HepG2 (cell line): Measurements from ENCODE around the gene TTC31. TPM values are rescaled to one million over a fixed set of nuclear protein-coding genes. Genes with fewer than 3 reads are reported as not detected.

Experiments used
- CEBPG ChIP-seq: IDR thresholded peaks from 2 replicates; pipeline ENCODE4 v1.6.1; 2016
- CHCHD3 ChIP-seq: sonication (generic); formaldehyde crosslinking; IDR thresholded peaks from 2 replicates; pipeline ENCODE4 v1.8.0; 2022; ENCODE audit warnings: mild to moderate bottlenecking, missing genetic modification reagents, moderate library complexity
- CHD2 ChIP-seq: IDR thresholded peaks from 2 replicates; pipeline ENCODE4 v1.6.1; 2011; ENCODE audit warnings: low read depth, low read length, improper control_type of control experiment
- GLI4 ChIP-seq: sonication (generic); formaldehyde crosslinking; IDR thresholded peaks from 2 replicates; pipeline ENCODE4 v1.5.1; 2020; ENCODE audit warnings: missing genetic modification reagents, mild to moderate bottlenecking, moderate library complexity, borderline replicate concordance
- GRHL1 ChIP-seq: sonication (generic); formaldehyde crosslinking; conservative IDR thresholded peaks from 2 replicates; pipeline ENCODE4 v1.8.0; 2022; ENCODE audit warnings: missing genetic modification reagents
- HMG20B ChIP-seq: conservative IDR thresholded peaks from 2 replicates; pipeline ENCODE4 v1.6.1; 2016; ENCODE audit warnings: missing genetic modification reagents, missing compliant biosample characterization
- JARID2 ChIP-seq: sonication (generic); formaldehyde crosslinking; IDR thresholded peaks from 2 replicates; pipeline ENCODE4 v1.8.1; 2023; ENCODE audit warnings: missing genetic modification reagents, inconsistent platforms; ENCODE audit not compliant: insufficient replicate concordance
- MAF1 ChIP-seq: sonication (generic); formaldehyde crosslinking; IDR thresholded peaks from 2 replicates; pipeline ENCODE4 v1.5.0; 2020; ENCODE audit warnings: missing genetic modification reagents, borderline replicate concordance
- NR2F2 ChIP-seq: IDR thresholded peaks from 2 replicates; pipeline ENCODE4 v1.6.1; 2012; ENCODE audit warnings: low read depth, inconsistent platforms, borderline replicate concordance
- PAXIP1 ChIP-seq: sonication (generic); formaldehyde crosslinking; conservative IDR thresholded peaks from 2 replicates; pipeline ENCODE4 v1.4.0; 2020; ENCODE audit warnings: mild to moderate bottlenecking, missing genetic modification reagents, moderate library complexity
- SNAPC2 ChIP-seq: sonication (generic); formaldehyde crosslinking; IDR thresholded peaks from 2 replicates; pipeline ENCODE4 v1.8.1; 2022; ENCODE audit warnings: mild to moderate bottlenecking, missing genetic modification reagents
- SOX5 ChIP-seq: IDR thresholded peaks from 2 replicates; pipeline ENCODE4 v1.6.1; 2016; ENCODE audit warnings: borderline replicate concordance
- TRIM22 ChIP-seq: fragments of 450-650 bp; IDR thresholded peaks from 2 replicates; pipeline ENCODE4 v1.6.1; 2017
- ZBTB3 ChIP-seq: sonication (generic); formaldehyde crosslinking; IDR thresholded peaks from 2 replicates; pipeline ENCODE4 v1.4.0; 2020; ENCODE audit warnings: low read depth, mild to moderate bottlenecking, moderate library complexity, missing genetic modification reagents, borderline replicate concordance
- ZBTB34 ChIP-seq: sonication (generic); formaldehyde crosslinking; IDR thresholded peaks from 2 replicates; pipeline ENCODE4 v1.8.0; 2022; ENCODE audit warnings: mild to moderate bottlenecking, missing genetic modification reagents
- ZKSCAN5 ChIP-seq: sonication (generic); formaldehyde crosslinking; IDR thresholded peaks from 2 replicates; pipeline ENCODE4 v1.5.1; 2020; ENCODE audit warnings: mild to moderate bottlenecking, missing genetic modification reagents
- ZMYM2 ChIP-seq: sonication (generic); formaldehyde crosslinking; IDR thresholded peaks from 2 replicates; pipeline ENCODE4 v1.8.0; 2022; ENCODE audit warnings: mild to moderate bottlenecking, missing genetic modification reagents
- ZNF496 ChIP-seq: sonication (generic); formaldehyde crosslinking; IDR thresholded peaks from 2 replicates; pipeline ENCODE4 v1.8.1; 2023; ENCODE audit warnings: mild to moderate bottlenecking, moderate library complexity, missing genetic modification reagents; ENCODE audit not compliant: insufficient replicate concordance
- ZNF563 ChIP-seq: sonication (generic); formaldehyde crosslinking; IDR thresholded peaks from 2 replicates; pipeline ENCODE4 v1.8.0; 2022; ENCODE audit warnings: mild to moderate bottlenecking, moderate library complexity, missing genetic modification reagents
- ZNF703 ChIP-seq: sonication (generic); formaldehyde crosslinking; IDR thresholded peaks from 2 replicates; pipeline ENCODE4 v1.5.1; 2020; ENCODE audit warnings: missing genetic modification reagents, mild to moderate bottlenecking, moderate library complexity, borderline replicate concordance
- polyA plus RNA-seq, 8 experiments: library from polyadenylated mRNA; depleted of rRNA in 3 of 8; stranded (reverse) in 7 of 8; unstranded in 1 of 8; fragments of >200 nt; fragmentation: Illumina TruSeq in 4 of 8; extraction: Trizol in 4 of 8; gene quantifications; 2 replicates each; pipeline versions ENCODE4 v1.2.1 to v1.2.3, GENCODE V29; 2011 to 2016; ENCODE audit warnings: low read depth in 4 of 8, missing spikeins in 1 of 8, mixed read lengths in 1 of 8; ENCODE audit not compliant: insufficient read depth in 1 of 8
- total RNA-seq, 5 experiments: library from RNA; depleted of rRNA; stranded (reverse); fragments of >200 nt; fragmentation: Illumina TruSeq; extraction: Trizol; gene quantifications; 2 replicates each; pipeline ENCODE4 v1.2.3, GENCODE V29; 2016; ENCODE audit warnings: low read depth in 1 of 5

The TTC31 gene
- total and polyA plus RNA-seq, 2 of the 13 experiments (the other 11 are each of a cell fraction or from before 2014, with no cell fraction given) = 28.3 to 39.5 TPM

- TF ChIP-seq TRIM22 (no peak), GRHL1 (CRISPR knock-in tag) (no peak), HMG20B (CRISPR knock-in tag) (peak; percentile 59), CHD2 (peak; percentile 55), GLI4 (CRISPR knock-in tag) (no peak; the same call in 1 of the 2 replicates), ZBTB3 (CRISPR knock-in tag) (peak; percentile 91; the same call in 1 of the 2 replicates), ZNF703 (no peak), CHCHD3 (peak; percentile 61), JARID2 (no peak), ZNF496 (CRISPR knock-in tag) (no peak), ZNF563 (CRISPR knock-in tag) (peak; percentile 77; the same call in 1 of the 2 replicates), MAF1 (CRISPR knock-in tag) (peak; percentile 89; the same call in 1 of the 2 replicates), ZMYM2 (CRISPR knock-in tag) (no peak), CEBPG (CRISPR knock-in tag) (peak; percentile 80), PAXIP1 (CRISPR knock-in tag) (peak; percentile 60), SNAPC2 (no peak), ZBTB34 (no peak), SOX5 (CRISPR knock-in tag) (peak; percentile 75), ZKSCAN5 (CRISPR knock-in tag) (peak; percentile 58; the same call in 1 of the 2 replicates), NR2F2 (no peak)
These were observed 24.5 kb downstream of the TTC31 start, which contains the start of gene PCGF1 (continued) for GRCh38 chr2:74507145-74507925.
